Sigmoid colon (tissue), 7 donors: ENCODE data around the gene THEMIS. TPM values are rescaled to one million over a fixed set of nuclear protein-coding genes. Genes with fewer than 3 reads are reported as not detected.
"Not testable (repeated sequence)": the region's sequence is repeated elsewhere in the genome, so short reads cannot be mapped to it uniquely, and the experiment has no call there.

Experiments
- DNase-seq: peaks from one replicate; pipeline ENCODE4 v3.0.0-alpha.2; 2019
- H3K27ac ChIP-seq, 4 donors: fragments of 200-600 bp; sonication (generic); one replicate each; pipeline ENCODE4 v1.5.1; 2016 to 2019; ENCODE audit warnings: mild to moderate bottlenecking in 1 of 4
- H3K27me3 ChIP-seq, 3 donors: fragments of 200-600 bp; sonication (generic); one replicate each; pipeline ENCODE4 v1.5.1; 2019; ENCODE audit warnings: mild to moderate bottlenecking in 1 of 3
- H3K36me3 ChIP-seq, 4 donors: fragments of 200-600 bp; sonication (generic); one replicate each; pipeline ENCODE4 v1.5.1; 2016 to 2019
- H3K4me1 ChIP-seq, 4 donors: fragments of 200-600 bp; sonication (generic); one replicate each; pipeline ENCODE4 v1.5.1; 2017 to 2019
- H3K4me3 ChIP-seq, 4 donors: fragments of 200-600 bp; sonication (generic); one replicate each; pipeline ENCODE4 v1.5.1; 2017 to 2019; ENCODE audit warnings: mild to moderate bottlenecking in 2 of 4, moderate library complexity in 1 of 4
- H3K9me3 ChIP-seq, 4 donors: fragments of 200-600 bp in 3 of 4; sonication (generic) in 3 of 4; one replicate each; pipeline versions ENCODE4 v1.5.1 to v1.6.1; 2013 to 2019
- EP300 ChIP-seq, 4 donors: sonication (generic); formaldehyde crosslinking; IDR thresholded peaks; one replicate each; pipeline ENCODE4 v1.6.1; 2017; ENCODE audit warnings: antibody characterized with exemption in 4 of 4
- POLR2A ChIP-seq, 2 donors: fragments of 450-650 bp; IDR thresholded peaks; one replicate each; pipeline ENCODE4 v1.6.1; 2016; ENCODE audit warnings: antibody characterized with exemption in 2 of 2, mild to moderate bottlenecking in 2 of 2, moderate library complexity in 2 of 2
- POLR2AphosphoS5 ChIP-seq, 4 donors: sonication (generic); formaldehyde crosslinking; IDR thresholded peaks; one replicate each; pipeline ENCODE4 v1.6.1; 2017; ENCODE audit warnings: antibody characterized with exemption in 4 of 4
- WGBS, 2 donors: extraction: QIAGEN DNeasy Blood & Tissue Kit; methylation state at CpG; one replicate each; pipeline ENCODE4 v1.1.7; 2013; 5-methylcytosine and 5-hydroxymethylcytosine counted together
- intact Hi-C: fragments of 100-400 bp; cut with DNase I; formaldehyde crosslinking; loops from one replicate; pipeline ENCODE4 v1.15.1; 2023
- polyA plus RNA-seq, 3 donors: library from polyadenylated mRNA; stranded (reverse); fragments of 200-250 nt; gene quantifications; one replicate each; pipeline ENCODE4 v1.2.3, GENCODE V29; 2013
- total RNA-seq, 4 donors: library from RNA; depleted of rRNA; stranded (reverse); fragments of >200 nt; gene quantifications; one replicate each; pipeline ENCODE4 v1.1.0, GENCODE V29; 2016
- TF ChIP-seq, protein P1 (sequence below), 4 experiments: fragments of 450-650 bp in 3 of 4; fragments of 200-600 bp in 1 of 4; IDR thresholded peaks; one replicate each; pipeline ENCODE4 v1.5.1; 2016 to 2019; ENCODE audit warnings: antibody characterized with exemption in 4 of 4, mild to moderate bottlenecking in 3 of 4, moderate library complexity in 2 of 4
- donor health status: healthy with polysubstance abuse.
- donor health status: Bipolar disorder and iron deficiency.
- donor health status: healthy.

THEMIS gene
- total and polyA plus RNA-seq, 7 donors: 0.33 to 2.5 (median 0.60) TPM; not detected in 2

GRCh38 chr6:127786109-127786508, 114.7 kb downstream of the THEMIS start:
- Histone ChIP-seq H3K4me3 (no peak overlapping the region), H3K9me3 (no peaks in the 10 kb centered on the region), H3K36me3 (no peaks in the 10 kb centered on the region), H3K4me1 (no peaks in the 10 kb centered on the region), H3K27ac (no peak overlapping the region), H3K27me3 (no peaks in the 10 kb centered on the region)
- WGBS, 2 donors: 28 to 39% methylated on average over 1 of the region's 1 CpG
- TF ChIP-seq EP300 (IDR thresholded peaks at IDR 0.05) (no peak), POLR2A (IDR thresholded peaks at IDR 0.05) (no peak), POLR2AphosphoS5 (IDR thresholded peaks at IDR 0.05) (no peak)
- TF ChIP-seq, protein P1, sequence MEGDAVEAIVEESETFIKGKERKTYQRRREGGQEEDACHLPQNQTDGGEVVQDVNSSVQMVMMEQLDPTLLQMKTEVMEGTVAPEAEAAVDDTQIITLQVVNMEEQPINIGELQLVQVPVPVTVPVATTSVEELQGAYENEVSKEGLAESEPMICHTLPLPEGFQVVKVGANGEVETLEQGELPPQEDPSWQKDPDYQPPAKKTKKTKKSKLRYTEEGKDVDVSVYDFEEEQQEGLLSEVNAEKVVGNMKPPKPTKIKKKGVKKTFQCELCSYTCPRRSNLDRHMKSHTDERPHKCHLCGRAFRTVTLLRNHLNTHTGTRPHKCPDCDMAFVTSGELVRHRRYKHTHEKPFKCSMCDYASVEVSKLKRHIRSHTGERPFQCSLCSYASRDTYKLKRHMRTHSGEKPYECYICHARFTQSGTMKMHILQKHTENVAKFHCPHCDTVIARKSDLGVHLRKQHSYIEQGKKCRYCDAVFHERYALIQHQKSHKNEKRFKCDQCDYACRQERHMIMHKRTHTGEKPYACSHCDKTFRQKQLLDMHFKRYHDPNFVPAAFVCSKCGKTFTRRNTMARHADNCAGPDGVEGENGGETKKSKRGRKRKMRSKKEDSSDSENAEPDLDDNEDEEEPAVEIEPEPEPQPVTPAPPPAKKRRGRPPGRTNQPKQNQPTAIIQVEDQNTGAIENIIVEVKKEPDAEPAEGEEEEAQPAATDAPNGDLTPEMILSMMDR (IDR thresholded peaks at IDR 0.05): no peak
- intact Hi-C loops: no loop called here
- DNase-seq: no peak

DNA sequence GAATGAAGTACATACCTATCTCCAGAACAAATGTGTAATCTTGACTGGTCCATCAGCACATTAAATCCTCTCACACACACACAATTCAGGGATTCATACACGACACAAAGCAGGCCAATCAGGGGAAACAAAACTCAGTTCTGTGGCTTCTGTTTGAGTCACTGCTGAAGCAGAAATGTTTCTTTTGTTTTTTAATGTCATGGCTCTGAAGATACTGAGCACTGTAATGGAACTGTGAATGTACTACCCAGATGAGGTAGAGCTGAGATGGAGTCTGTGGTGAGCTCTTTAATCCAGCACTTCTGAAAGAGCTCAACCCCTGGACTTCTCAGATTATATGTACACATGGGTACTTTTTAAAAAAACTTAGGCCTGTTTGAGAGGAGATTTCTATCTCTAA, 116.4 kb downstream of the THEMIS start:
- Histone ChIP-seq H3K4me3 (no peak overlapping the region), H3K36me3 (no peaks in the 10 kb centered on the region), H3K4me1 (no peaks in the 10 kb centered on the region), H3K9me3 (no peaks in the 10 kb centered on the region), H3K27ac (no peak overlapping the region), H3K27me3 (no peaks in the 10 kb centered on the region)
- TF ChIP-seq POLR2AphosphoS5 (IDR thresholded peaks at IDR 0.05) (no peak), POLR2A (IDR thresholded peaks at IDR 0.05) (no peak), EP300 (IDR thresholded peaks at IDR 0.05) (no peak)
- TF ChIP-seq, protein P1 (IDR thresholded peaks at IDR 0.05): no peak
- DNase-seq: no peak
- intact Hi-C loops: no loop called here
- 75 to 80% methylated on average over 1 of the region's 1 CpG for WGBS, 2 donors

DNA sequence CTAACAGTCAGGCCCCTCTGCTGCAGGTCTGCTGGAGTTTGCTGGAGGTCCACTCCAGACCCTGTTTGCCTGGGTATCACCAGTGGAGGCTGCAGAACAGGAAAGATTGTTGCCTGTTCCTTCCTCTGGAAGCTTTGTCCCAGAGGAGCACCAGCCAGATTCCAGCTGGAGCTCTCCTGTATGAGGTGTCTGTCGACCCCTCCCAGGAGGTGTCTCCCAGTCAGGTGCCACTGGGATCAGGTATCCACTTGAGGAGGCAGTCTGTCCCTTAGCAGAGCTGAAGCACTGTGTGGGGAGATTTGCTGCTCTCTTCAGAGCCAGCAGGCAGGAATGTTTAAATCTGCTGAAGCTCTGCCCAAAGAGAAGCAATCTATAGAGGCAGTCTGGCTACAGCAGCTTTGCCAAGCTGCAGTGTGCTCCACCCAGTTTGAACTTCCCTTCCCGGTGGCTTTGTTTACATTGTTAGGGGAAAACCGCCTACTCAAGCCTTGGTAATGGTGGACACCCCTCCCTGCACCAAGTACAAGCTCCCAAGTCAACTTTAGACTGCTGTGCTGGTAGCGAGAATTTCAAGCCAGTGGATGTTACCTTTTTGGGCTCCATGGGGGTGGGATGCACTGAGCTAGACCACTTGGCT, 119.1 kb downstream of the THEMIS start:
- H3K4me3 ChIP-seq, DNase-seq, H3K27me3 ChIP-seq, H3K27ac ChIP-seq, H3K9me3 ChIP-seq, intact Hi-C loops, H3K36me3 ChIP-seq, H3K4me1 ChIP-seq: not testable (repeated sequence)
- WGBS, 2 donors: 40 to 62% methylated on average over 4 of the region's 4 CpGs

GRCh38 chr6:127776320-127776719, 124.5 kb downstream of the THEMIS start:
- intact Hi-C loops: no loop called here
- no peak overlapping the region for H3K27ac ChIP-seq
- TF ChIP-seq POLR2AphosphoS5 (IDR thresholded peaks at IDR 0.05) (no peak), EP300 (IDR thresholded peaks at IDR 0.05) (no peak), POLR2A (IDR thresholded peaks at IDR 0.05) (no peak)
- TF ChIP-seq, protein P1 (IDR thresholded peaks at IDR 0.05): no peak
- no peak for DNase-seq
- no peaks in the 10 kb centered on the region for H3K27me3 ChIP-seq
- no peak overlapping the region for H3K4me3 ChIP-seq
- 78% methylated on average over 2 of the region's 2 CpGs for WGBS, 2 donors
- H3K4me1 ChIP-seq: no peaks in the 10 kb centered on the region
- no peaks in the 10 kb centered on the region for H3K9me3 ChIP-seq
- H3K36me3 ChIP-seq: no peaks in the 10 kb centered on the region

DNA sequence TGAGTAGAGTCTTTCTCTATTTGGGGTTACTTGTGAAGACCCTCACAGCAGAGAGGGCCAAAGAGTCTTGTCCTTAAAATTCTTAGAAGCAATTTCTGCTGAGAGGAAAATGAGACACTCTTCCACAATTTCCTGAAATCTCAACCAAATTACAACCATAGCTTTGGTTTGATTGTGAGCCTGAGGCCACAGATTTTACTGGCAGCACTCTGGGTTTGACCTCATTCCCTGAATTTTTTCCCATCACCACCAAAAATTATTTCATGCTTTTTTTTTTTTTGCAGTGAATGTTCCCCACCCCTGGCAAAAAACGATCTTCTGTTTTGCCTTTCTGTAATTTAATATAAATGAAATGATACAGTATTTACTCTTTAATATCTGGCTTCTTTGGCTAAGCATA, 125.5 kb downstream of the THEMIS start:
- WGBS, 2 donors: 62 to 63% methylated on average over 1 of the region's 1 CpG
- DNase-seq: no peak

More for the DNA sequence above, 125.5 kb downstream of the THEMIS start:
- Histone ChIP-seq H3K4me1 (no peaks in the 10 kb centered on the region), H3K9me3 (no peaks in the 10 kb centered on the region), H3K4me3 (no peak overlapping the region), H3K27me3 (no peaks in the 10 kb centered on the region), H3K36me3 (no peaks in the 10 kb centered on the region), H3K27ac (no peak overlapping the region)
- intact Hi-C loops: no loop called here
- no peak for TF ChIP-seq POLR2AphosphoS5 (IDR thresholded peaks at IDR 0.05)
- TF ChIP-seq EP300 (IDR thresholded peaks at IDR 0.05): no peak
- TF ChIP-seq, protein P1 (IDR thresholded peaks at IDR 0.05): no peak
- TF ChIP-seq POLR2A (IDR thresholded peaks at IDR 0.05): no peak
